ENCODE data around the gene KLHDC4.

- TF ChIP-seq CTCF (conservative IDR thresholded peaks at IDR 0.05; ENCODE audit: low read depth in 2 of 2) (no peak), EZH2 (IDR thresholded peaks at IDR 0.05; ENCODE audit: low read depth, unreplicated experiment) (no peak), POLR2AphosphoS5 (IDR thresholded peaks at IDR 0.05; ENCODE audit: low read depth) (no peak), JUNB (IDR thresholded peaks at IDR 0.05; ENCODE audit: unreplicated experiment) (no peak), REST (IDR thresholded peaks at IDR 0.05; ENCODE audit: unreplicated experiment) (no peak), CREB1 (CRISPR knock-in tag; IDR thresholded peaks at IDR 0.05; ENCODE audit: low read depth) (no peak), ETS1 (IDR thresholded peaks at IDR 0.05) (no peak), STAT1 (IDR thresholded peaks at IDR 0.05; ENCODE audit: unreplicated experiment) (no peak), NANOG (IDR thresholded peaks at IDR 0.05; ENCODE audit: borderline replicate concordance) (no peak)
These were observed 950 bp downstream of the KLHDC4 start for GRCh38 chr16:87764600-87765472.

Measured in GM23338 (cell line).